Colonic mucosa (tissue), 4 donors: ENCODE measurements around the gene LRP3. TPM values are rescaled to one million over a fixed set of nuclear protein-coding genes. Genes with fewer than 3 reads are reported as not detected.

Experiments
- DNase-seq: peaks from one replicate; pipeline ENCODE4 v3.0.0-alpha.2; 2020
- H3K27ac ChIP-seq: fragments of 200-600 bp; one replicate; pipeline ENCODE4 v1.8.0; 2021
- H3K27me3 ChIP-seq: fragments of 200-600 bp; one replicate; pipeline ENCODE4 v1.8.0; 2021
- H3K36me3 ChIP-seq: fragments of 200-600 bp; one replicate; pipeline ENCODE4 v1.8.0; 2021
- H3K4me1 ChIP-seq: fragments of 200-600 bp; one replicate; pipeline ENCODE4 v1.8.0; 2021; ENCODE audit warnings: mild to moderate bottlenecking
- H3K4me3 ChIP-seq: fragments of 200-600 bp; one replicate; pipeline ENCODE4 v1.8.0; 2021
- H3K9ac ChIP-seq, 2 donors: one replicate each; pipeline ENCODE4 v1.7.0; 2013; ENCODE audit warnings: control low read depth in 2 of 2, low read depth in 2 of 2, low read length in 2 of 2
- H3K9me3 ChIP-seq: fragments of 200-600 bp; one replicate; pipeline ENCODE4 v1.8.0; 2021
- intact Hi-C: fragments of 100-400 bp; cut with DNase I; formaldehyde crosslinking; loops from one replicate; pipeline ENCODE4 v1.14.1; 2022
- total RNA-seq, 2 donors: library from RNA; stranded (reverse); fragmentation: NEBNext Ultra II Directional in 1 of 2; extraction: Animal tissue kit (Norgen Biotek cat#: 25700) in 1 of 2; gene quantifications; one replicate each; pipeline ENCODE4 v1.2.1, GENCODE V29; 2021
- TF ChIP-seq, protein P1 (sequence below): fragments of 200-600 bp; IDR thresholded peaks from one replicate; pipeline ENCODE4 v1.8.0; 2022; ENCODE audit warnings: antibody characterized with exemption, mild to moderate bottlenecking
- donor health status: healthy.
- donor health status: DM: no; HTN: no; CAD: no.
- donor health status: DM: no; HTN: no; CAD: no.

Gene LRP3
- total RNA-seq, 2 donors from 2014 or later = 14.6 to 16.5 TPM

DNA sequence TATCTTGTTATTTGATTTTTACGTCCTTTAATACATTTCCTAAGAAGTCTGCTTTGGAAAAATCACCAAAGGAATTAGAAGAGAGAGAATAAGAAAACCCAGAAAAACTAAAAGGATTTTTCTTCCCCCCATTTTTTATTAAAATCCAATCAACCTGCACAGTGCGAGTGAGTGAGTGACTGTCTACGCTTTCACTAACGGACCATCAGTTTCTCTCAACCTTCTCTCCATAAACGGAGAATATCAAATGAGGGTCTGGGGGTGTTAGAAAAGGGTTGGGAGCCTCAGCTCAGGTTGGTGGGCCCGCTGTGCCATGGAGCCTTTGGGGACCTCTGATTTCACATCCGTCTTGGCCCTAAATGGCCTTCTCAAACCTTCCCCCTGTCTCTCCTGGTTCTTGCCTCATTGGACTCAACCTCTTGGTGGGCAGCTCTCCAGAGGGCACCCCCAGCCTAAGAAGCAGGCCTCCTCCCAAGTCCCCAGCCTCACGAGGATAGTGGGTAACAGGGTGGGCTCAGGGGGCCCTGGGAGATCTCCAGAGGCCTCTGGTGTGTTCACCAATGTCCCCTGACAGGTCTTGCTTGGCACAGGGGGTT lies 763 bp upstream of the LRP3 start:
- Histone ChIP-seq H3K27ac (no peak overlapping the region), H3K4me3 (no peak overlapping the region), H3K9me3 (no peaks in the 10 kb centered on the region), H3K4me1 (no peaks in the 10 kb centered on the region), H3K9ac (no peak overlapping the region), H3K36me3 (no peaks in the 10 kb centered on the region), H3K27me3 (no peaks in the 10 kb centered on the region)
- TF ChIP-seq, protein P1, sequence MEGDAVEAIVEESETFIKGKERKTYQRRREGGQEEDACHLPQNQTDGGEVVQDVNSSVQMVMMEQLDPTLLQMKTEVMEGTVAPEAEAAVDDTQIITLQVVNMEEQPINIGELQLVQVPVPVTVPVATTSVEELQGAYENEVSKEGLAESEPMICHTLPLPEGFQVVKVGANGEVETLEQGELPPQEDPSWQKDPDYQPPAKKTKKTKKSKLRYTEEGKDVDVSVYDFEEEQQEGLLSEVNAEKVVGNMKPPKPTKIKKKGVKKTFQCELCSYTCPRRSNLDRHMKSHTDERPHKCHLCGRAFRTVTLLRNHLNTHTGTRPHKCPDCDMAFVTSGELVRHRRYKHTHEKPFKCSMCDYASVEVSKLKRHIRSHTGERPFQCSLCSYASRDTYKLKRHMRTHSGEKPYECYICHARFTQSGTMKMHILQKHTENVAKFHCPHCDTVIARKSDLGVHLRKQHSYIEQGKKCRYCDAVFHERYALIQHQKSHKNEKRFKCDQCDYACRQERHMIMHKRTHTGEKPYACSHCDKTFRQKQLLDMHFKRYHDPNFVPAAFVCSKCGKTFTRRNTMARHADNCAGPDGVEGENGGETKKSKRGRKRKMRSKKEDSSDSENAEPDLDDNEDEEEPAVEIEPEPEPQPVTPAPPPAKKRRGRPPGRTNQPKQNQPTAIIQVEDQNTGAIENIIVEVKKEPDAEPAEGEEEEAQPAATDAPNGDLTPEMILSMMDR = no peak
- DNase-seq = no peak
- intact Hi-C loops = no loop called here

DNA sequence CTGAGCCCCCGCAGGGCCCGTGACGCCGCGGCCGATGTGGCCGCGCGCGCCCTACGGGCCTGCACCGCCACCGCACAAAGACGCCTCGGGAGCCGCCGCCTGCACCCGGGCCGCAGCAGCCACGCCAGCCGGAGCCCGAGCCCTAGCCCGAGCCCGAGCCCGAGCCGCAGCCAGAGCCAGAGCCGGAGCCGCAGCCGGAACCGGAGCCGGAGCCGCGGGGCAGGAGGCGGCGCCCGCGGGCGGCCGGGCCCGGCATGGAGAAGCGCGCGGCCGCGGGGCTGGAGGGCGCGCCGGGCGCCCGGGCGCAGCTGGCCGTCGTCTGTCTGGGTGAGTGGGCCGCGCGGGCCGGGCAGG lies 379 bp downstream of the LRP3 start:
- intact Hi-C loops = no loop called here

DNA sequence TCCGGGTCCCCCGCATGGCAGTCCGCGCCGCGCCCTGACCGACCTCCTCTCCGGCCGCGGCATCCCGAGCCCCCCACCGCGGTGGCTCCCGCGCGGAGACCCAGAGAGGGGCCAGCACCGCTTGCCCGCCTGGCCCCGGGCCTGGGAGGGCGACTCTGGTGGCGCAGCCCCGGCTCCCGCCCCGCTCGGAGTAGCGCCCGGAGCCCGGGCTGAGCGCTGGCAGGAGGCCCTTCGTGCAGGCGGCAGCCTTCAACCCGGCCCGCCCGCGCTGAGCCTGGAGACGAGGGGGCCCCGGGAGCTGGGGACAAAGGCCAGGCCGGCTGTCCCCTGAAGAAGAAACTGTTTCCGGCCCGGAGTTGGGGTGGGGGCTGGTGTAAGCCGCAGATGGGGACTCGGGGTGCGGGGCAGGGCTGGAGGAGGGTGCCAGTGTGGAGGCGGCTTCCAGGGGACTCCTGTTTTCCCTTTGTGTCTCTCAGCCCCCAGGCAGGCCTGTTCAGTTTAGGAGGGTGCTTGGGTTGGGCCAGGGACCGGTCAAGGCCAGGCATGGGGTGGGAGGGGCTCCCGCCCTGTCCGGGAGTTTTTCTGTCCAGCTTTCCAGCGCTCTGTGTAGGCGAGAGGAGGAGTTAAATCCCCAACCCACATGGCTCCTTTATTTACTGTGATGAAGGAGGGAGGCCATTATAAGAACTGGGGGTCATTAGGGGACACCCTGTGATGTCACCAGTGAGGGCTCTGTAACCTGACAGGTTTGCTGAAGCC lies 935 bp downstream of the LRP3 start:
- TF ChIP-seq, protein P1 = no peak
- DNase-seq = peak; percentile 34
- peak overlapping the region; percentile 60 for H3K4me3 ChIP-seq

More for the DNA sequence above, 379 bp downstream of the LRP3 start:
- Histone ChIP-seq H3K4me1 (no peaks in the 10 kb centered on the region), H3K36me3 (no peaks in the 10 kb centered on the region), H3K27ac (no peak overlapping the region), H3K9me3 (no peaks in the 10 kb centered on the region), H3K9ac (peak overlapping the region in 1 of 2 donors; percentile 73), H3K4me3 (peak overlapping the region; percentile 60), H3K27me3 (no peaks in the 10 kb centered on the region)
- TF ChIP-seq, protein P1 = no peak
- DNase-seq = no peak

DNA sequence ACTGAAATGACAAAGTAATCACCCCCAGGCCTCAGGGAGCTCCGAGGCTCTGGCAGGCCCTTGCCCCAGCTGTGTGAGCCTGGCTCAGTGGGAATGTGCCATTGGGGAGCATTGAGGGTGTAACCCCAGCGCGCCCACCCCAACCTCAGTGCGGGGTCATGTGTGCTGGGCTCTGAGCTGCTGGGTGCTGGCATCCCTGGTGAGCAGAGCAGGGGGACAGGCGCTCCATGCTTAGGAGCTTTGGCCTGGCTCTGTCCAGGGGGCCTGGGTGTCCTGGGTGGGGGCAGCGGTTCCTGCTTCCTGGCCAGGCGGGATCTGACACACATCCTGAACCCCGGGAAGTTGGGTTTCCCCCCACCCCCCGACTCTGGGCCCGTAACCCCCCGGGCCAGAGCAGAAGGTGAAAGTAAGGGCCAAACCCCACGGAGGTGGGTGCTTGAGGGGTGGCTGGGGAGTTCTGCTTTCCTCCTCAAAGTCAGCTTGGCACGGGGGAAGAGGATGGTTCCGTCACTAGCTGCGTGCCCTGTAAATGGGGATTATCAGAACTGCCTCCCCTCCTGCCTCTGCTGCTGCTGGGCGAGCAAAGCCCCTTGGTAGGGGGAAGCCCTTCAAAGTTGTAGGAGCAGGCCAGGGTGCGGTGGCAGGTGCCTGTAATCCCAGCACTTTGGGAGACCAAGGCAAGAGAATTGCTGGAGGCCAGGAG lies 1.7 kb downstream of the LRP3 start:
- Histone ChIP-seq H3K4me3 (peak overlapping the region; percentile 60), H3K36me3 (no peaks in the 10 kb centered on the region), H3K9ac (no peak overlapping the region), H3K27ac (no peak overlapping the region), H3K9me3 (no peaks in the 10 kb centered on the region), H3K4me1 (no peaks in the 10 kb centered on the region), H3K27me3 (no peaks in the 10 kb centered on the region)
- TF ChIP-seq, protein P1 = no peak
- no peak for DNase-seq
- intact Hi-C loops = no loop called here

More for the DNA sequence above, 935 bp downstream of the LRP3 start:
- H3K27ac ChIP-seq = no peak overlapping the region
- H3K36me3 ChIP-seq = no peaks in the 10 kb centered on the region
- H3K4me1 ChIP-seq = no peaks in the 10 kb centered on the region
- H3K27me3 ChIP-seq = no peaks in the 10 kb centered on the region
- H3K9ac ChIP-seq = peak overlapping the region; percentile 58 to 73
- H3K9me3 ChIP-seq = no peaks in the 10 kb centered on the region
- intact Hi-C loops = no loop called here

DNA sequence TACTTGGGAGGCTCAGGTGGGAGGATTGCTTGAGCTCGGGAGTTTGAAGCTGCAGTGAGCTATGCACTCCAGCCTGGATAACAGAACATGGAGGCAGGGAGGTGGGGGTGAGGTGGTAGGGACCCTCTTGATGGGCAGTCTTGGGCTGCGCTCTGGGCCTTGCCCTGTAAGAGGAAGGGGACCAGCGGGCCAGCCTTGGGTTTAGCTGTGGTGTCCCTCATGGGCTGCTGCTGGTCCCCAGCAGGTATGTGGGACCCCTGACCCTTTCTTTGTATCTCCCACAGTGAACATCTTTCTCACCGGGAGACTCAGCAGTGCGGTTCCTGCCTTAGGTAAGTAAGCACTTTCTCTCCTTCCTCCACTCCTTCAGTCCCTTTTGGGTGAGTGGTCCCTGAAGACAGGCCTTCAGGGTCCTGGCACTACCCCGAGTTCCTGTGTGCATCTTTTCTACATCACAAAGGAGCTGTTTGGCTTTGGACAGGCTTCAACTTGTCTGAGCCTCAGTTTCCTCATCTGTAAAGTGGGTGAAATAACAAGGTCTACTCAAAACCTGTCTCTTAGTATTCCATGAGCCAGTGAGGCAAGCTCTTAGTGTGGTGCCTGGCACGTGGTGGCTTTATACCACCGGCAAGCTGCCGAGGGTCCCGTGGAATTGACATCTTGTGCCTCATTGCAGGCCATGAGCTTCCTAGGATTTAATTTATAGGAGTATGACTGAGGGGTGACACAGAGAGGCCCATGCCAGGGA lies 2.5 kb downstream of the LRP3 start:
- no peaks in the 10 kb centered on the region for H3K27me3 ChIP-seq
- no peak overlapping the region for H3K27ac ChIP-seq
- H3K9me3 ChIP-seq = no peaks in the 10 kb centered on the region
- H3K36me3 ChIP-seq = no peaks in the 10 kb centered on the region
- H3K4me3 ChIP-seq = no peak overlapping the region
- no peaks in the 10 kb centered on the region for H3K4me1 ChIP-seq
- intact Hi-C loops = no loop called here
- no peak for DNase-seq
- H3K9ac ChIP-seq = no peak overlapping the region
- TF ChIP-seq, protein P1 = no peak
